ENCODE data around the gene GIGYF1. TPM values are rescaled to one million over a fixed set of nuclear protein-coding genes. Genes with fewer than 3 reads are reported as not detected.
A peak's percentile ranks its signal among the peaks of the same experiment; 100 is the strongest.

Gene GIGYF1
- total and polyA plus RNA-seq, 2 donors from 2014 or later: 11.6 to 51.3 TPM

DNA sequence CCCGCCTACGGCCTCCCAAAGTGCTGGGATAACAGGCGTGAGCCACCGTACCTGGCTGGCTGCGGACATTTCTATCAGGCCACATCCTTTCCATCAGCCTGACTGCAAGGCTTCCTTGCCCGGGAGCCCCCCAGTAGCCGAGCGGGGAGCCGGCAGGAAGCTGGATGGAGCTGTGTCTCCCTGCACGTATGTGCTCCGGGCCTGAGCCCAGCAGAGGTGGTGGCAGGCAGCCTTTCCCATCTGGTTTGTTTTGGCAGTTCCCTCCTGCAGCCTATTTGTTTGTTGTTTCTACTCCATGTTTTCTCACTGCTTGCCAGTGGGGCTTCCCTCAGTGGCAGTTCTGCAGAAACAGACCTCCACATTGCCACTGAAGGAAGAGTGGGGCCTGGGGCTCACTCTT lies 17.3 kb upstream of the GIGYF1 start:
- intact Hi-C loops (cut with DNase I): no loop called here
- H3K27ac ChIP-seq (ENCODE audit: low read depth in 2 of 2, low read length in 2 of 2): no peak overlapping the region
- peaks cover 0 to 7% (median 0%) of the 10 kb centered on the region in 3 donors for H3K4me1 ChIP-seq (ENCODE audit: control insufficient read depth in 2 of 3, insufficient read depth in 2 of 3, low read depth in 1 of 3, low read length in 3 of 3)
- peak in 1 of 5 donors; percentile 42 for DNase-seq
- FAIRE-seq: no peak
- H3K4me3 ChIP-seq (ENCODE audit: low read length in 3 of 3): no peak overlapping the region
- H3K9ac ChIP-seq (ENCODE audit: low read length in 3 of 3): no peak overlapping the region
- H3K36me3 ChIP-seq (ENCODE audit: control insufficient read depth in 2 of 3, insufficient read depth in 3 of 3, low read length in 3 of 3): peaks cover 0 to 2% (median 0%) of the 10 kb centered on the region in 3 donors
- H3K9me3 ChIP-seq (ENCODE audit: control insufficient read depth in 2 of 3, insufficient read depth in 1 of 3, low read length in 3 of 3): no peaks in the 10 kb centered on the region
- H3K27me3 ChIP-seq (ENCODE audit: control insufficient read depth, insufficient read depth, low read length): no peaks in the 10 kb centered on the region
- TF ChIP-seq, protein P1, sequence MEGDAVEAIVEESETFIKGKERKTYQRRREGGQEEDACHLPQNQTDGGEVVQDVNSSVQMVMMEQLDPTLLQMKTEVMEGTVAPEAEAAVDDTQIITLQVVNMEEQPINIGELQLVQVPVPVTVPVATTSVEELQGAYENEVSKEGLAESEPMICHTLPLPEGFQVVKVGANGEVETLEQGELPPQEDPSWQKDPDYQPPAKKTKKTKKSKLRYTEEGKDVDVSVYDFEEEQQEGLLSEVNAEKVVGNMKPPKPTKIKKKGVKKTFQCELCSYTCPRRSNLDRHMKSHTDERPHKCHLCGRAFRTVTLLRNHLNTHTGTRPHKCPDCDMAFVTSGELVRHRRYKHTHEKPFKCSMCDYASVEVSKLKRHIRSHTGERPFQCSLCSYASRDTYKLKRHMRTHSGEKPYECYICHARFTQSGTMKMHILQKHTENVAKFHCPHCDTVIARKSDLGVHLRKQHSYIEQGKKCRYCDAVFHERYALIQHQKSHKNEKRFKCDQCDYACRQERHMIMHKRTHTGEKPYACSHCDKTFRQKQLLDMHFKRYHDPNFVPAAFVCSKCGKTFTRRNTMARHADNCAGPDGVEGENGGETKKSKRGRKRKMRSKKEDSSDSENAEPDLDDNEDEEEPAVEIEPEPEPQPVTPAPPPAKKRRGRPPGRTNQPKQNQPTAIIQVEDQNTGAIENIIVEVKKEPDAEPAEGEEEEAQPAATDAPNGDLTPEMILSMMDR (IDR thresholded peaks at IDR 0.05; ENCODE audit: borderline replicate concordance, extremely low read depth, insufficient read depth): no peak

DNA sequence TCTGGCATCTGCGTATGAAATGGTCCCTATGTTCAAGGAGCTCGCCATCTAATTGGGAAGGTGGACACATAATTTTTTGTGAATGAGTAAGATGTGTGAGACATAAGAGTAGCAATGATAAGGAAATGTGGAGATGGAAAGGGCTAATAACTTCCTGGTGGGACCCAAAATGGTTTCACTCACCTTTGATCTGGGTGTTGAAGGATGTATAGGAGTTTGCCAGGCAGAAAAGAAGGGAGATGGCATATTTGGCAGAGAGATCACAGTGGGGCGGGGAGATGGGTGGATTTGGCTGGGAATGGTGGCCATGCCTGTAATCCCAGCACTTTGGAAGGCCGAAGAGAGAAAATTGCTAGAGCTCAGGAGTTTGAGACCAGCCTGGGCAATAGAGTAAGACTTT lies 16.4 kb upstream of the GIGYF1 start:
- Histone ChIP-seq H3K27ac (ENCODE audit: low read depth in 2 of 2, low read length in 2 of 2) (no peak overlapping the region), H3K9ac (ENCODE audit: low read length in 3 of 3) (no peak overlapping the region), H3K27me3 (ENCODE audit: control insufficient read depth, insufficient read depth, low read length) (no peaks in the 10 kb centered on the region), H3K4me3 (ENCODE audit: low read length in 3 of 3) (no peak overlapping the region), H3K36me3 (ENCODE audit: control insufficient read depth in 2 of 3, insufficient read depth in 3 of 3, low read length in 3 of 3) (peaks cover 0 to 2% (median 0%) of the 10 kb centered on the region in 3 donors), H3K9me3 (ENCODE audit: control insufficient read depth in 2 of 3, insufficient read depth in 1 of 3, low read length in 3 of 3) (no peaks in the 10 kb centered on the region), H3K4me1 (ENCODE audit: control insufficient read depth in 2 of 3, insufficient read depth in 2 of 3, low read depth in 1 of 3, low read length in 3 of 3) (peaks cover 0 to 7% (median 0%) of the 10 kb centered on the region in 3 donors)
- TF ChIP-seq, protein P1 (IDR thresholded peaks at IDR 0.05; ENCODE audit: borderline replicate concordance, extremely low read depth, insufficient read depth): no peak
- FAIRE-seq (no peak), DNase-seq (no peak)
- intact Hi-C loops (cut with DNase I): no loop called here

DNA sequence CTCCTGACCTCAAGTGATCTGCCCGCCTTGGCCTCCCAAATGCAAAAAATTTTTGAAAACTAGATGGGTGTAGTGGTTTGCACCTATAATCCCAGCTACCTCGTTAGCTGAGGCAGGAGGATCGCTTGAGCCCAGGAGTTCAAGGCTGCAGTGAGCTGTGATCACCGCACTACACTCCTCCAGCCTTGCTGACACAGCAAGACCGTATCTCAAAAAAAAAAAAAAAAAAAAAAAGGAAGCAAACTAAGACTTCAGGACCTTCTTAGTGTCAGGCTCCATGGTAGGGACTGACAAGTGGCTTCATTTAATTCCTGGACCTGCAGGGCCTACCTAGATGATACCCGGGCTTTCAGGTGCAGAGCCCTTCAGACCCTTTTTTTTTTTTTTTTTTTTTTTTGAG lies 14.3 kb upstream of the GIGYF1 start:
- no peak overlapping the region for H3K9ac ChIP-seq (ENCODE audit: low read length in 3 of 3)
- TF ChIP-seq, protein P1 (IDR thresholded peaks at IDR 0.05; ENCODE audit: borderline replicate concordance, extremely low read depth, insufficient read depth): no peak
- no peaks in the 10 kb centered on the region for H3K27me3 ChIP-seq (ENCODE audit: control insufficient read depth, insufficient read depth, low read length)
- H3K4me1 ChIP-seq (ENCODE audit: control insufficient read depth in 2 of 3, insufficient read depth in 2 of 3, low read depth in 1 of 3, low read length in 3 of 3): peaks cover 0 to 12% (median 0%) of the 10 kb centered on the region in 3 donors
- no peak overlapping the region for H3K4me3 ChIP-seq (ENCODE audit: low read length in 3 of 3)
- intact Hi-C loops (cut with DNase I): no loop called here
- DNase-seq (no peak), FAIRE-seq (no peak)
- no peaks in the 10 kb centered on the region for H3K9me3 ChIP-seq (ENCODE audit: control insufficient read depth in 2 of 3, insufficient read depth in 1 of 3, low read length in 3 of 3)
- no peak overlapping the region for H3K27ac ChIP-seq (ENCODE audit: low read depth in 2 of 2, low read length in 2 of 2)
- H3K36me3 ChIP-seq (ENCODE audit: control insufficient read depth in 2 of 3, insufficient read depth in 3 of 3, low read length in 3 of 3): peaks cover 0 to 2% (median 0%) of the 10 kb centered on the region in 3 donors
